CD4-positive, alpha-beta T cell treated with Interleukin-15 for 1 hour (primary cell): Measurements from ENCODE around the gene M1AP.

Experiments used
- DNase-seq: peaks from one replicate; pipeline ENCODE4 v3.0.0-alpha.2; 2020

The M1AP gene

DNA sequence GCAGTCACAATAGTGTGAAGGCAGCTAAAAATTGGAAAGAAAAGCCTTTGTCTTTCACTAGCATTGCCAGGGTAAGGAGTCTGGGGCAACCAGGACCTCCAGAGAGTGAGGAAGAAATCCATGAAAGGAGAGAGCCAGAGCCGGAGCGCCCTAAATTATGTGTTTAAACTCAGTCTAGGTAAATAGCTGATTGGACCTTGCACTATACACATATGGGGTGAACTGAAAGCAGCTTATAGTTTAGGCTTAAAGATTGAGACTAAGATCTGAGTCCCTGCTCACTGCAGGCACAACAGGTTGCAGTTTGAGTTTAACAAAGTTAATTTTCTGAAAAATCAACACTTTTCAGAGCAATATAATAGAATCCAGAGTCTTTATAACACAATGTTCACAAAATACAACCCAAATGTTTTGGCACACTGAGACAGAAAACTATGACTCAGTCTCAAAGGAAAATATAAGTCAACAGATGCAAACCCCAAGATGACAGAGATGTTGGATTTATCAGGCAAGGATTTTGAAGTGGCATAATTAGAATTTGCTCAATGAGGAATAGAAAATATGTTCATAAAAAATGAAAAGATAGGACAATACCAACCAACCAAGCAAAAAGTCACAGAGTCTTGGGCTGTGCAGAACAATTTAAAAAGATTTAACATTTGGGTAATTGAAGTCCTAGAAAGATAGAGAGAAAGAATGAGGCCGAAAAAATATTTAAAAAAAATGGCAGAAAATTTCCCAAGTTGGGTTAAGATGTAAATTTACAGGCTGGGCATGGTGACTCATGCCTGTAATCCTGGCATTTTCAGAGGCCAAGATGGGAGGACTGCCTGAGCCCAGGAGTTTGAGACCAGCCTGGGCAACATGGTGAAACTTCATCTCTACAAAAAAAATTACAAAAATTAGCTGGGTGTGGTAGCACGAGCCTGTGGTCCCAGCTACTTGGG, 54.0 kb downstream of the M1AP start:
- DNase-seq = no peak

DNA sequence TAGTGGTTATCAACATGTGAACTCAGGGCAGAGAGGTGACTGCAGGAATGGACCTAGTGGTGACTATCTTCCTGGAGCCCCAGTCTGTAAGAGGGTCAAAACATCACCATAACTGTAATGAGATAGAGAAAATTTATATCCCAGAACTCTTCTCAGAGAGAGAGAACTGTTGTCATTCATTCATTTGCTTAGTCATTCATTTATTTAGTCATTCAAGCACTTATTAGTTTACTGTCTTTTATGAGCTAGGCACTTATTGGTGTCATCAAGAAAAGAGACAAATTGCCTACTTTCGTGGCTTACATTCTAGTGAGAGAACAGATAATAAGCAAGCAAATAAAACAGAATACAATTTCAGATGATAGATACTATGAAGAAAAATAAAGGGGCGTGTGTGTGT, 59.5 kb downstream of the M1AP start:
- DNase-seq = no peak

DNA sequence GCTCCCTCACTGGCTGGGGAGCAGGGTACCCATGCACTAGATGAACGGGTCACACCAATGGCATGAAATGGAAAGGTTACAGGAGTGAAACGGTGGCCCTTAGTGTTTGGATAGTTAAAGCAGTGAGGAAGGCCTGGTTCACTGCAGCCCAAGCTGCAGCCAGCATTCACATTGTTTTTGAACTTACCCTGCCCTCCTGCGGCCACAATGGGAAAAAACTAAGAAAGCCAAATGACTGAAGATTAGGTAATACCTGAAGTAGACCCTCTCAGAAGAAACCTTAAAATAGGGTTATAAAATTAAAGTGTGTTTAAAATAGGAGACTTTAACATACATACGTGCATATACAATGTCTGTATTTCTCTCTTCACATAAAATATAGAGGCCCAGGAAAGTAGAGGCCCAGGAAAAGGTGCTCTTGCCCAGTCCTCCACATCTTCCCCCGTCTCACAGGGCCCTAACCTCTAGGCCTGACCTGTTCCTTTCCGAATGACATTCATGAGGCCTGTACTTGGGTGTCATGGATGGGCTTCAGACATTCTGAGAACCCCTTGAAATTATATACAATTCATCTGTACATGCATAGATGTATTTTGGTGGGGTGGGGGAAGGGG, 60.4 kb downstream of the M1AP start:
- peak; percentile 67 for DNase-seq

DNA sequence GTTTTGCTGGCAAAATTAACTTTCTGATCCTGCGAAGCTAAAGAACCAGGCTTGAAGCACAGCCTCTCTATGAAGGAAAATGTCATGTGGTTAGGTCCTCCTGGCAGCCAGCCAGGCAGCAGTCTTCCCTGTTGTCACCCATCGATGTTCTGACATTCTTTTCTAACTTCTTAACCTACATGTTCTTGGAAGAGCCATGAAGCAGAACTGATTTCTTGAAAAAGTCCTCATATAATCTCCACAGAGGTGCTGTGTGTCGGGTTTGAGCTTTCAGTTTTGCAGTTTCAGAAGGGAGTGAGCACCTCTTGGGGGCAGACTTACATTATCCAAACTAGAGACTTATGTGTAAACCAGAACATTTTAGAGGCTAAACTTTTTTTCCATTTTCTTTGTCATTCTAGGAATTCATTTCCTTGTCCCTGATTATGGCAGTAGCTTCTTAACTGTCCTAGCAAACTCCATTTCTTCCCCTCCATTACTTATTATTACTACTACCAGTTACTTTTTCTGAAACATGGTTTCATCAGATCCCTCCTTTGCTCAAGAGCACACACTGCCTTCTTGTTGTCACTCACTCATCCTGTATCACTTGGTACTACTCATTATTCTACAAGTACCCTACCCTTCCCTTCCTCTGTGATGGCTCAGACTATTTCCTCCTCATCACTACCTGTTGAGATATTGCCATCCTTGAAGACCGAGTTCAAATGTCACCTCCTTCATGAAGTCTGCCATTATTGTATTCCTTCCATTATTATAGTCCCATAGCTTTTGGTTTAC, 62.5 kb downstream of the M1AP start:
- DNase-seq = no peak

DNA sequence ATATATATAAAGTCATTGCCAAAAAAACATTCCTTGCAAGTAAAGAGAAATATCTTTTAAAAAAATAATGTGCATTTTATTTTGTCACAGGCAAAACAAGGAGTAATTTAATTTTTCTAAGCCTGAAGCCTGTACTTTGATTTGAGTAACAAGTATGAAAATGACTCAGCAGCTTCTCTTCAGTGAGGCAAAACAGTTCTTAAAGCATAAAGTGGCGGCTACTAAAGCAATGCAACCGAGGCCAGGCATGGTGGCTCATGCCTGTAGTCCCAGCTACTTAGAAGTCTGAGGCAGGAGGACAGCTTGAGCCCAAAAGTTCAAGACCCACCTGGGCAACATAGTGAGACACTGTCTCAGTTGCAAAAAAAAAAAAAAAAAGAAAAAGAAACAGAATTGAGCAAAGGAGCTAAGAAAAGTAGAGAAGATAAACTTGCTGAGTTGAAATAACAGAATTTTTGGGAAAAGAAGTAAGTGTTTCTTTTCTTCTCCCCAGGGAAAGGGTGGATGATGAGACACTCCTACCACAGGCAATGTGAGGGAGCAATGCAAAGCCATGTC, 64.0 kb downstream of the M1AP start:
- DNase-seq = no peak

DNA sequence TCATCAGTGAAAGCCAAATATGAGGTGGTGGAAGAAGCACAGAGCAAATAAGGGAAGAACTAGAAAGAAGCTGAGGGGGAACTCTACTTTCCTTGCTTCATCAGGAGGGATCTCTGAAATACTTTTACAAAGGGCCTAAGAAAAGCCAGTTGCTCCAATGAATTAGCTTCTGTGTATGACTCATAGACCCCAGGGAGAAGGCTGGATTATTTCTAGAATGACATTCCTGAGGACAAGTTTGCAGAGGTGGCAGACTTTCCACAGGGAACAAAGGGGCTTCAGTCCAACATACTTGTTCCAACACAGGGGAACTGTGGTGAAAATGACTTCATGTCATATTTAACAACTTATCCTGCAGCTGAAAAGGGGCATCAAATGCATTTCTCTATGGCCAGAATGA, 64.6 kb downstream of the M1AP start:
- no peak for DNase-seq

DNA sequence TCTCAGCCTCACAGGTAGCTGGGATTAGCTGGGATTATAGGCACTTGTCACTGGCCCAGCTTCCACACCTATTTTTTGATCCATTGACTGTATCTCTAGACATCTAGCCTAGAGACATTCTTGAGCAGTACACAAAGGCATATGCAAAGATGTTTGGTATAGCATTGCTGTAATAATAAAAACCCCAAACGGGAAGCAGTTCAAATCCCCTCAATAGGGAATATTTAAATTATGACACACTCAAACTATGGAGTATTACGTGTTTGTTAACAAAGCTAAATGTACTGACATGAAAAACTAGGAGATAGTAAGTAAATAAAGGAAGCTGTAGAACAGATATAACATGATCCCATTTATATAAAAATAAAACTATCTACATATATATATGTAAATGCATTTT, 65.9 kb downstream of the M1AP start:
- DNase-seq = no peak

DNA sequence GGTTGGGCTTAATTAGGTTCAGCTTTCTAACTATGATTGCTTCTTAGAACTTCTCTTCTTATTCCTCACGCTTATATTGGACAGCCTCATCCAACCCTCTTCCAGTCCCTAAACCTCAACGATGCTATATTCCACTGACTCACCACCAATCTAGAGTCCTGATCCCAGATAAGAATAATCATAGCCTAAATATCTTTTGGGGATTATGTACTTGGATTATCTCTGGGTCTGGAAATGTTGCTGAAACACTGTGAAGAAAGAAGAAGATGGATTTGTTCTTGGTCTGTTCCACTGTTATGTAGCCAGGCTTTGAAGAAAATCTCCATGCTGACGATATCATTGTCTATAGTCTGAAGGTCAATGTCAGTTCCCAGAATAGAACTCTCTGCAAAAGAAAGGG, 66.7 kb downstream of the M1AP start:
- no peak for DNase-seq

DNA sequence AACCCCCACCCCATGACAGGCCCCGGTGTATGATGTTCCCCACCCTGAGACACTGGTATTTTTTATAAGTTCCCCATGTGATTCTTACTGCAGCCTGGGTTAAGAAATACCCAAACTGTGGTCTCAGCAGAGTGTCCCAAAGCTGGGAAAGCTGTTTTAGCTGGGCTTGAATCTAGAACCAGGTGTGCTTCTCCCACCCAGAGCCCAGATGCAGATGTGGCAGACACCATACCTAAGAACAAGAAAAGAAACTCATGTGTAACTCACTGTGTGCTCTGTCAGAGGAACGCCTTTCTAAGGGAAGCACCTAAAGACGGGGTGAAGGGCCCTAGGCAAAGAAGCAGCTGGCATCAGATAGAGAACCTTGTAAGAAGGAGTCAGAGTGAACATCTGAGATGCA, 69.7 kb downstream of the M1AP start:
- DNase-seq = no peak

DNA sequence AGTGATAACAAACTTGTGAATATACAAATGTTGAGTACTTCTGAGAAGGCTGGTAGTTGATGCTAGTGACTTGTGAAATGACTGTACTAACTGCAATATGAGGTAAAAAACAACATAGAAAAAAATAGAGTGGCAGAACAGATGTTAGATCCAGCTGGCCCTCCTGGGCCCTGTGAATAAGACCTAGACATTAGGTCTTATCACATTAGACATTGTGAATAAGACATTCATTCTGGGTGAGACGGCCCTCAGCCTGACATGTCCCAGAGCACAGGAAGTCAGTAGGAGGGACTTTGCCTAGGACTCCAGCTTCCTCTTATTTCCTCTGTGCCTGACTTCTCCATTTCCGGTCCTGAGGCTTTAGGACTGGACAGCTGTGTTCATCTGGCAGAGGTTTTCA, 70.7 kb downstream of the M1AP start:
- DNase-seq = no peak

DNA sequence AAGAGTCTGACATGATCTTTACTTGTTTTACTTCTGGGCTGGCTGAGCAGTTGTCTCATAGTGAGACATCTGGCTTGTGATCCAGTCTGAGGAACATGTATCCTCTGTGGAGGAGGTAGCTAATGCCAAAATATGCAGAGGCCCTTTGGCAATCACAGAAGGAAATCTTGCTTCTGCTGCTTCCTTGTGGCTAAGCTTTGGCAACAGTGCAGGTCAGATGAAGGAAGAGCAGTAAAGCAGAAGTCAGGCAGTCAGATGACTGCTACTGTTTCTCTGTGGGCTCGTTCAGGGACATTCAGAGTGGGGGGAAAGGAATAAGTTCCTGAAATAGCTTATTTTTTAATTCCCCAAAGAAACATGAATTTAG, 71.3 kb downstream of the M1AP start:
- peak; percentile 29 for DNase-seq

DNA sequence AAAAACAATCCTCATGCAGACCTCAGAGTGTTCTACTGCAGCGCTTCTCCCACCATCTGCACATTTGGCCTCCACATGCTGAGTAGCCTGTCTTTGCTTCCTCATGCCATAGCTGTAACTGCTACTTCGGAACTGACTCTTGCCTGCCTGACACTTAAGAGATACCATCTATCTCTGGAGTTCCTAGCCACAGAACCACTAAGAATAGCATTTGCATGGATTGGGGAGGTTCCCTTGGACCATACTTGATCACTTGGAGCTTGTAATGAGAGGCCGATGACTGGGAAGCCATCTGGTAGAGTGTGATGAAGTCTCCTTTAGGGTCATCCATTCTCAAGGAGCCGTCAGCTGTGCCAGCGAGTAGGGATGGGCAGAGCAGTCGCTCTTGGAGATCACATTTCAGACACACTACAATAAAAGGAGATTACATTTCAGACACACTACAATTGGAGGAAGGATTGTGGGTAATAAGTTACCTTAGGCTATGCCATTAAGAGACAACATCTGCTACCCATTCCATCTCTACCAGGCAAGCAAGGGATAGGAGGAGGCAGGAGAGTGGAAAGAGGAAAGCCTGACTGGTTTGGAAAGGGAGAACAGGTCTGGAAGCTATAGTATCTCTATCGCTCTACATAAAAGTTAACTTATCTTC, 71.8 kb downstream of the M1AP start:
- no peak for DNase-seq

DNA sequence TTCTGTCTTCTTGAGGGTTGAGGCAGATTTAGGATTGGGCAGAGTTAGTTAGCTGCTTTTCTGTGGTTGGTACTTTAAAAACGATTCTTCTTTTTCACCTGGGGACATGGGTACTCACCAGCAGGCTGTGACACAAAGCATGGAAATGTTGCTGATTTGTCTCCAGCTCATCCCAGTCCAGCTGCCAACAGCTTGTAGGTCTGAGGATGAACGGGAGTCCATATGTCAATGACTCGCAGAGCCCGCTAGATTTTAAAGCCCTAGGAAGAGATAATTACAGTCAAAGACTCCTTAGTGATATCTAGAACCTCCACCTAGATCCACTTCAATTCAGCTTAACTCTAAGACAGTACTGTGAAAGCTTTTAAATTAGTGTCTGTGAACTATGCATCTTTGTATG, 72.8 kb downstream of the M1AP start:
- no peak for DNase-seq

DNA sequence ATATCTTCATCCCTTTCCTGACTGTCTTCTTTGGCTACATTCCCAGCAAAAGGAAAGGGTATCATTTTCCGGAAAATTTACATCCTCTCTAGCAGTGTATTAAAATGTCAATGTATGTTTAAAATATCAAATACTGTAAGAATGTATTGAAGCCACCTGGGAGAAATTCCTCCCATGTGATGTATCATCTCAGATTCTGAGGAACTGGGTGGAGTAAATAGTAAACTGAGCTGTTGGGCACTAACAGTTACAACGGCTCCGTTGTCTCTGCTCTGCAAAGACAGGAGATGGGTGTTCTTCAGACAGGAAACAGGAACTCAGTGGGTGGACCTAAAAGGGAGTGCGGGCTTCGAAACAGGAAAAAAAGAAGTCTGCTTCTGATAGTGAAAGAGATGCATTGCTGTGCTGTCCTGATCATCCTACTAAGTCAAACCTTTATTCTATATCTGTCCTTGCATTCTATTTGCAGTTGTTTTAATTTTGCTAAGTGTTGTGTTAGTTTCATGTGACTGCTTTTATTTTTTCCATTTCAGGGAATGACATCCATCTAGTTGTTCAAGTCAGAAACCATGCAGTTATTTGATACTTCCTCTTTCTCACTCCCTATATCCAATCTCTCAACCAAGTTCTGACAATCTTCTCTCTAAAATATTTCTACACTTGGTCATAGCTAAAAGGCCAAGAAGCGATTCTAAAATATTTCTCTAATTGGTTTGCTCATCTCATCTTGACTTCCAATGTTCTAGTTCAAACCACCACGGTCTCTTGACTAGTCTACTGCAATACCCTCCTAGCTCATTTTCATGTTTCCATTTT, 74.2 kb downstream of the M1AP start:
- DNase-seq = no peak

DNA sequence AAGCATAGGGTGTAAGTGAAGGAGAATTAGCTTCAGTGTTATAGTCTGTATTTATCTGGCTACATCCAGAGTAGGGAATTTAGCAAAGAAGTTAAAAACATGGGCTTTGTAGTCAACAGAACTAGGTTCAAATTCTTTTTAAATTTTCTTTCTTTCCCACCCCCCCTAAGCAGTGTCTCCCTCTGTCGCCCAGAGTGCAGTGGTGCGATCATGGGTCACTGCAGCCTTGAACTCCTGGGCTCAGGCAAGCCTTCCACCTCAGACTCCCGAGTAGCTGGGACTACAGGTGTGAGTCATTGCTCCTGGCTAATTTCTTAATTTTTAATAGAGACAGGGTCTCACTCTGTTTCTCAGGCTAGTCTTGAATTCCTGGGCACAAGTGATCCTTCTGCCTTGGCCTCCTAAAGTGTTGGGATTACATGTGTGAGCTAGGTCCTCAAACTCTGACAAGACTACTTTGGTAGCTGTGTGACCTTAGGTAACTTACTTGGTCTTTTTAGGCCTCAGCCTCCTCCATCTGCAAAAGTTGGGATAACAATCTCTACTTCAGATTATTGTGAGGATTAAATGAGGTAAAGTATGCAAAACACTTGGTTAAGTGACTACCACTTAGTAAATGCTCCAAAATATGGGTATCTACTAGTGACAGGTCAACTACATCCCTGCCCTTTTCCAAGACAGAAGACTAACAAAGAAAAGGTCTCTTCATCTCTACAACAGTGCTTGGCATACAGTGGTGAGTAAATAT, 75.8 kb downstream of the M1AP start:
- no peak for DNase-seq

DNA sequence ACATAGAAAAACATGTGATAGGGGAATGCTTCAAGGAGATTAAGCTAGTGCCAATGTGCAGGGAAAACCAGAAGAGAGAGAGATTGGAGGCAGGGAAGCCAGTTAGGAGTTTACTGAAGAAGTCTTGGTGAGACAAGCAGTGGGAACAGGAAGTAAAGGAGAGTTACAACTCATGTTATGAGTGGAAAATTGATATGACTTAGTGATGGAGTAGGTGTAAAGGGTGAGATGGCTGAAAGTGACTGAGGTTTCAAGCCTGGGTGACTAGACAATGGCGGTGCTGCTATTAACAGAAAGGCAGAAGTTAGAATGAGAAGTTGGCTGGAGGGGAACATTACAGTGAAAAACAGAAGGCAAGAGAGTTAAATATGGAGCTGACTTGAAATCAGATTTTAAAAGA, 77.1 kb downstream of the M1AP start:
- no peak for DNase-seq

DNA sequence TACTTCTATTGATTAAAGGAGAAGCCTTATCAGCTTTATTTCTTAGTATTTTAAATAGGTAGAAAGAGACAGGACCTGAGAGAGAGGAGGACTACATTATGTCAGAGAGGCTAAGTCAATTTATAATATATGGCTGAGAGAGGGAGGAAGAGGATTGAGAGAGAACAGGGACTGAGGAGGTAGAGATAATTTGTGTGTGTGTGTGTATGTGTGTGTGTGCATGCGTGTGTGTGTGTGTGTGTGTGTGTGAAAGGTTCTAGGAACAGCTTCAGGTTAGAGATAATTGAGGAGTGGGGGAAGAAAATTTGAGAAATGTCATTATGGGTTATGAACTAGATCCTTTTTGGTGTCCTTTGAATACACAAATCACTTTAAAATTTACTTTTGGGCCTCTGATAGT, 78.4 kb downstream of the M1AP start:
- no peak for DNase-seq

DNA sequence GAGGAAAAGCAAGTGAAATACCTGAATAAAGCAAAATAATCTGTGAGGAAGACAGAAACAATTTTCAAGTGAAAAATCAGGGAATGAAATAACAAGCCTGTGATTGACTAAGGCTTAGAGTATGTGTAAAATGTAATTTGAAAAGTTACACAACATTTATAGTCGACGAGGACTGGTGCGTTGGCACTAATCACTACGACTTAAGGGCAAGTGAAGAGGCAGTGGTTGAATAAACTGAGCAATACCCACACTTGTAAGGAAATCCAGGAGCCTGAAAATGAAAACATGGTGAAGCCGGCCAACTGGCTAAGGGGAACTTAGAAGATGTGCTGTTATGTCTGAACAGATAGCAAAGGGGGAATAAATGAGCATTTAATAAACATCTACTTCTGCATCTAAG, 80.2 kb downstream of the M1AP start:
- DNase-seq = no peak

DNA sequence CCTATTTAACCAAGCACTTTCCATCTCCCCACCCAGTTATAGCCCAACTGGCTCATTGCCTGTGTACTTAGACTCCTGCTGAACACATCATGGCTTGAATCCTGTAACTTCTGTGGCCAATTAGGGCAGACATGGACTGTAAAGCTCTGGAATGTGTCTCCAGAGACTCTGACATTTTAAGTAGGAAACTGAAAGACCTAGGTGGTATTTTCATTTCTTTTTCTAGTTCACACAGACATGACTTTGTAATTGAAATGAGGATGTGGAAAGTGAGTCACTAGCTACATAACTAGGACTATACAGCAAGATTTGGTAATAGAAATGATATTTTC, 81.4 kb downstream of the M1AP start:
- no peak for DNase-seq

DNA sequence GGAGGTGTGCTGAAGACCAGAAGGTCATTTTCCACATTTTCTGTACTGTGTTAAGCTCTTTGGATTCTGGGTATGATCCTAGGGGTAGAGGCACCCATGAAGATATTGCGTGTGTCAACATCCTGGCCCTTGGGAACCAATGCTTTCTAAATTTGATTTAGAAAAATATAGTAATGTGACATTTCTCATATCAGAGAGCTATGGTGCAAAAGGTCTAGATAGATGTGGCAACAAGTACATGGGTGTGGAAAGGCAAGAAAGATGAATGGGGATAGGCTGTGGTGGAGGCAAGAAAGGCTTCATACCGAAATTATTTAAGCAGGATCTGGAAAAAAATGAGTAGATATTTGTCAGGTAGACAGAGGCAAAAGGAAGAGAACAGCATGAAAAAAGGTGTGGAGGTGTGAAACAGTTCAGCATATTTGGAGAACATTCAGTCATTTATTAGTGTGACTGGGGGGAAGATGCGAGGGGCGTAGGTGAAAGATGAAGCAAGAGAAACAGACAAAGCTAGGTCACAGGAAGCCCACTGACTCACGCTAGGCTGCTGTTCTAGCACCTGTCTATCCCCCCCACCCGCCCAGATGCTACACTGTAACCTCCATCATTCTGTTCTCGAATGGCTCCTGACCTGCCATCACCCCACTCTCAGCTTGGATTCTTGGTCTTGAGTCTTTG, 81.9 kb downstream of the M1AP start:
- no peak for DNase-seq

DNA sequence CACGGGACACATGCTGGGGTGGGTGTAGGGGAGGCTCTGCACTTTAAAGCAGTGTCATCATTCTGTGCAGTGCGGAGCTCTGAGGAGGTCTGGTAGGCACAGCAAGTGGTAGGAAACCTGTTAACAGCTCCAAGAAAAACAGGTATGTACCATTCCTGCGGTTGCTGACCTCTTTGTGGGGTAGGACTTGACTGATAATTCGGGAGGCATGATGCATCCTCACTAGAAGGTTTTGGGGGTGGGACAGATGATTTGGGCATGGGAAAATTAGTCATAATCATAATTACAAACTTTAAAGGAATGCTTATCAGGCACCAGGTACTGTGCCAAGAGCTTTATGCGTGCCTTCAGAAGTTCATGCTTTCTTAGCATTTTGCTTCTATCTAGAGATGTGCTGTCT, 83.9 kb downstream of the M1AP start:
- DNase-seq = no peak
